Dermis blood vessel endothelial cell (primary cell): ENCODE results near the gene CNIH3. TPM values are rescaled to one million over a fixed set of nuclear protein-coding genes. Genes with fewer than 3 reads are reported as not detected.
"Not testable (repeated sequence)": the region's sequence is repeated elsewhere in the genome, so short reads cannot be mapped to it uniquely, and the experiment has no call there.

Source experiments
- DNase-seq: peaks from one replicate; pipeline ENCODE4 v3.0.0; 2010
- total RNA-seq: library from RNA; depleted of rRNA; stranded (reverse); fragments of >200 nt; gene quantifications from 2 replicates; pipeline ENCODE4 v1.2.3, GENCODE V29; 2014

The CNIH3 gene
- total RNA-seq, result 1.1 and 1.4 TPM in 2 replicates

GRCh38 chr1:224615861-224616755 lies at the start of gene CNIH3:
Gene CNIH3 (plus strand): TSS chr1:224616317. CDS start chr1:224617175, 858 bp downstream.
- peak; percentile 21 for DNase-seq

- not testable (repeated sequence) for DNase-seq
These were observed 49.6 kb upstream of the CNIH3 start for GRCh38 chr1:224566492-224566891.

- DNase-seq, result no peak
These were observed 46.8 kb upstream of the CNIH3 start for GRCh38 chr1:224569276-224569675.

GRCh38 chr1:224571975-224572374 lies 44.1 kb upstream of the CNIH3 start:
- not testable (repeated sequence) for DNase-seq

DNA sequence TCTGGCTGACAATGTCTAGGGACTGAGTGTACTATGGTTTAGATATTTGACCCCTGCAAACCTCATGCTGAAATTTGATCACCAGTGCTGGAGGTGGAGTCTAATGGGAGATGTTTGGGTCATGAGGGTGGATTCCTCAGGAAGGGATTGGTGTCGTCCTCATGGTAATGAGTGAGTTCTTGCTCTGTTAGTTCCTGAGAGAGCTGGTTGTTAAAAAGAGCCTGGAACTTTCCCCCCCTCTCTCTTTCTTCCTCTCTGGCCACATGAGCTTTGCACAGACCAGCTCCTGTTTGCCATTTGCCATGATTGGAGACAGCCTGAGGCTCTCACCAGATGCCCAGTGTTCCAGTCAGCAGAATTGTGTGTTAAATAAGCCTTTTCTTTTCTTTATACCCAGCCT lies 36.6 kb upstream of the CNIH3 start:
- no peak for DNase-seq

DNA sequence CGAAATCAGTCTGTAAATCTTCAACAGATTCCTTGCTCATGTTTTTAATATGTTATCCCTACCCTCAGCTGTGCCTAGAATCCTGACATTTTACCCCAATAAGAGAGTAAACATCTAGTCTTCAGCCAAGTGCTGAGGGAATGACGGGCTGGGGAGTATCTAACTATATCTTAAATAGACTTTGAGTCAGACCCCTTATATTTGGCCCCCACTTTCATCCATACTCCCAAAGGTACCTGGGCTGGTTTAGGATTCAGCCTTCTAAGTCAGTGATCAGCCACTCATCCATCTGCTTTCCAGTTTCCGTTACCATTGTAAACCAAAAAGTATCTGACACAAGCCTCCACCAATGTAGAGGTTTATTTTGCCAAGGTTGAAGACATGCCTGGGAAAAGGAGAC lies 36.1 kb upstream of the CNIH3 start:
- no peak for DNase-seq

- DNase-seq, result no peak
These were observed 34.1 kb upstream of the CNIH3 start for GRCh38 chr1:224582041-224582440.

DNA sequence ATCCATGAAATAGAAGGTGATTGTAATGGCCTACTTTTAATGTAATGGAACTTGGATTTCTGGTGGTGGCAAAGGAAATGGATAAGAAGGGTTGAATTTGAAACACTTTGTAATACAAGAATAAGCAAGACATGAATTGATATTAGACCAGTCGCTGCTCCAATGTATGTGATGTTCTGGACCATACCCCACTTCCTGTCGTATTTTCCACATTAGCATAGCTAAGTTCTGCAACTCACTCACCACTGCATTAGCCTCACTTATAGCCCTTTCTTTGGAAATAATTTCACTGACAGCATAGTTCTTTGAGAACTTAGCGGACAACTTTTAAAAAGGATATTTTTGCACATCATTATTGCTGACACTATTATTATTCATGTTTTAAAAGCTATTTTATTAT lies 32.3 kb upstream of the CNIH3 start:
- no peak for DNase-seq

DNA sequence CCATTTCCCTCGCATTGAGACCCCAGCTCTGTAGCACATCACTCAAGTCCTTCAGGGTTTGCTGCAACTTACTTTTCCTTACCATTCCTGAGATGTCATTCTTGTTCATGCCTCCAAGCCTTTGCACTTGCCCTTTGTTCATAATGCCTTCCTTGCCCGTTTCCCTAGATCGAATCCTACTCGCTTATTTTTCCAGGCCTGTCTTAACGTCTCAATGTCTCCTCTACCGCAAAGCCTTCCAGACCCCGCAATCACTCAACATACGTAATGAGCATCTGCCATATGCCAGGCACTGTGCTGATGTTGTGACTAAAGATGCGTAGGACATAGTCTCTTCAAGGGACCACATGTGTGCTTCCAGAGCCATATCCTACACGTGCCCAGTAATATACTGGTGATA lies 31.1 kb upstream of the CNIH3 start:
- DNase-seq, result no peak

DNA sequence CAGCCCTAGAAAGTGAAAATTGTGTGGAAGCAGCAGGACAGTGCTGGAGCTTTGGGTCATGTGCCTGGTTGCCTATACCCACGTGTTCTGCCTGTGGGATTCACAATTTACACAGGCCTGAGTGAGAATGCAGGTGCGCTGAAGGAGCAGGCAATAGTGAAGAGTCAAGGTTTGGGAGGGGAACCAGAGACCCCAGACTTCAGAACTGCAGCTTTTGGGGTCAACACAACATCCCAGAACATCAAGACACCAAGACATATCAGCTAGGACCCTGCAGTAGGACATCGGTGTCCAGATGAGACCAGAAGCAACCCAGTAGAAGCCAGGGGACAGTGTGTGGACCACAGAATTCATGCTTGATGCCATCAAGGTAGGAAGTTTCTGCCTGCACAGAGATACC lies 29.1 kb upstream of the CNIH3 start:
- DNase-seq, result no peak

DNA sequence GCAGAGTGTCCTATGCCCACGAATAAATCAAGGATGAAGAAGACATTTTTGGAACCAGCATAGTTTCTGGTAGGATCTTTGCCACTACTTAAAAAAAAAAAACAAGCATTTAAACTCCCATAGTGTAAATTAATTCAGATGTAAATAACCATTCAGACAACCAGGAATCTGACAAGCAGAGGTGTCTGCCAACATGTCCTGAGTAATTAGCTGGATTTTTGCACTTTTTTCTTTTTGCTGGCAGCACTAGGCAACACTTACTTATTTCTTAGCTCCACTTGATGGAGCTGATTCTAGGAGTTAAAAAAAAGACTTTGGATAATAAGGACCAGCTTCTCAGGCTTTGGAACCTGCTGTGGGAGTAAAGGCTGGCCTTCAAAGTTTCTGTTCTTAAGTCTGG lies 27.6 kb upstream of the CNIH3 start:
- DNase-seq, result no peak

DNA sequence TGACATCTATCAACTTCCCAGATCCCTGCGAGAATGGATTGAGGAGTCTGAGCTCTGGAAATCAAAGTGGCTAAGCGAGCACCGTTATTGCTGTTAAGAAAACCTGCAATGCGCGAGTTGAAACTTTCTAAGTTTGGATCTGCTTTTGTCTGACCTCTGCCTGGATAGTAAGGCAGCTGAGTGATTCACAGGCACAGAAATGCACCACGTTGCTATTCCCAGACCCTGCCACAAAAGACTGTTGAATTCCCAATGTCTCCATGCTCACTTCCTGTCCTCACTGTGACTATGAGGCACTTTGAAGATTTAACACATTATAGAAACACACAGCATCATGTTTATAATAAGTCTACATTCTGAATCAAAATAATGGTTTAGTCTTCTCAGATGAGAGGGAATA lies 27.1 kb upstream of the CNIH3 start:
- DNase-seq, result no peak

DNA sequence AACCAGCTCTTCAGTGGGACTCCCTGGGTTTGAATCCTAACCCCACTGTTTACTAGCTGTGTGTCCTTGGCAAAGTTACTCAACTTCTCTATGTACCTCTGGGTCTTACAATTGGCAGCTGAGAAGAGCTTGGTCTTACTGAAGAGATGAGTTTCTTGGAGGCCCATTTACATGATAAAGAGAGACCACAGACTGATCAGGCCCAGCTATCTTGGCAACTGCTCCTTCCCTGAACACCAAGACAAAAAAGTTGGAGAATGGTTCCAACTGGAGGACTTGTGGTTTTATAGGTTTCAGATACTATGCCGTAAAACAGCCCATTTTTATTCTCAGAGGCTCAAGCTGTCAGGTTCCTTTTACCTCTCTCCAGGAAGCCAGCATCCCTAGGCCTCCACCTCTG lies 24.8 kb upstream of the CNIH3 start:
- no peak for DNase-seq

- DNase-seq, result no peak
These were observed 23.2 kb upstream of the CNIH3 start for GRCh38 chr1:224592636-224593582.

- no peak for DNase-seq
These were observed 21.8 kb upstream of the CNIH3 start for GRCh38 chr1:224594360-224594759.

DNA sequence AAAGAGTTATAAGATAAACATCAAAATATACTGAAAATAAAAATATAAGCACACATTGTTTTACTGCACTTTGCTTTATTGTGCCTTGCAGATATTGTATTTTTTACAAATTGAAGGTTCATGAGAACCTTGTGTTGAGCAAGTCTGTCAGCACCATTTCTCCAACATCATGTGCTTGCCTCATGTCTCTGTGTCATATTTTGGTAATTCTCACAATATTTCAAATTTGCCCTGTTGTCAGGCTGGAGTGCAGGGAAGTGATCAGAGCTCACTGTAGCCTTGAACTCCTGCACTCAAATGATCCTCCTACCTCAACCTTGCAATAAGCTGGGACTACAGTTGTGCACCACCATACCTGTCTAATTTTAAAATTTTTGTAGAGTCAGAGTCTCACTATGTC lies 21.3 kb upstream of the CNIH3 start:
- DNase-seq, result no peak

DNA sequence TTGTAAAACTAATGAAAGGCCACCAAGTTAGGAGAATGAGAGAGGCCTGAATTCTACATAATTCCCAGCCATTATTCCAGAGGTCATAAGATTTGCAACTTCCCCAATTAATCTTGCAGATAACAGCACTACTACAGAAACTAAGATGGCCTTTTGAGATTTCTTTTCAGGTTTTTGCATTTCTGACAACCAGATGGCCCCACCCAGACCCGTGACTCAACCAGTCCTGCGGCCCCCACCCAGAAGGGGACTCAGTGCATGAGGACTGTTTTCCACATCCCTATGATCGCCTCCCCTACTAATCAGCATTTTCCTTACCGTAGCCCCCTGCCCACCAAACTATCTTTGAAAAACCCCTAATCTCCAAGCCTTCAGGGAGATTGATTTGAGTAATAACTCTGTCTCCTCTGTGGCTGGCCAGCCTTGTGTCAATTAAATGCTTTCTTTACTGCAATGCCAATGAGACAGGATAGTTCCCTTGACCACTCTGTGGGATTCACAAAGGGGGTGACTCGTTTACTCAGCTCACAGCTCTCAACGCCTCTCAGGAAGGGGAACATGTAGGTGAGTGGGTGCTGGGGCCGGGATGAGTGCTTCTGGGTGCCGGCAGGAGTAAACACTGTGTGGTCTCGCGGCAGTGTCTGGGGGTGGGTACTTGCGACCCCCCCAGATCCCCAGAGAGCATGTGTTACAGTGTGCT lies 10.5 kb upstream of the CNIH3 start:
- no peak for DNase-seq

- DNase-seq, result no peak
These were observed 8.6 kb upstream of the CNIH3 start for GRCh38 chr1:224607188-224608148.

GRCh38 chr1:224609333-224609732 lies 6.8 kb upstream of the CNIH3 start:
- DNase-seq, result no peak

DNA sequence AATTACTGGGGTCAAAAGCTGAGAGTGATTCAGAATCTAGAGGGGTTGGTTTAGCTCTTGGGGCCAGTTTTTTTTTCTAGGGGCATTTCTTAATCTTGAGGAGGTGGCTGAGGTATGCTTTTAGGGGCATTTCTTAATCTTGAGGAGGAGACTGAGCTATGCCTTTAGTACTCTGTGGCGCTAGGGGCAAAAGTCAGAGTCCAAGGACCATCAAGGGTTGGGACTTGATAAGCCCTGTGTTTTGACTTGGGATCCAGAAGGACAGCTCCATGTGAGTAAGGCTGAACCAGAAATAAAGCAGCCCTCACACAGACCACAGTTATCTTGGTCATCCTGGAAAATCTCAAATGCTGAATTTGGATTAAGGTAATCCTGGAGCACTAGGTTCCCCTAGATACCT lies 3.9 kb upstream of the CNIH3 start:
- no peak for DNase-seq

- DNase-seq, result no peak
These were observed 2.6 kb upstream of the CNIH3 start for GRCh38 chr1:224613486-224613885.
